HepG2 (cell line): ENCODE results near the gene CCBE1. TPM values are rescaled to one million over a fixed set of nuclear protein-coding genes. Genes with fewer than 3 reads are reported as not detected.

Experiments used
- ATAC-seq: fragments of 200-7000 bp; cut with Tn5 transposase; 3 replicates; pipeline ENCODE4 v1.9.1; 2020; ENCODE audit warnings: mild to moderate bottlenecking, moderate library complexity
- BruUV-seq: library from RNA; stranded (reverse); fragments of 400-500 nt; replicated peaks from 2 replicates; lab custom pipeline; 2021; lab: Mats Ljungman, UMichigan
- CTCF ChIA-PET: fragments of 300-600 bp; formaldehyde crosslinking; extraction: SDS; loops from one replicate; lab custom pipeline; 2021; ENCODE audit warnings: low total read pairs, inconsistent platforms, low intra/inter-chr PET ratio; lab: Yijun Ruan, JAX
- POLR2A ChIA-PET: fragments of 350-600 bp; sonication (Branson Sonifier 250); formaldehyde crosslinking; loops from one replicate; lab custom pipeline; 2020; ENCODE audit warnings: antibody characterized with exemption, inconsistent platforms; lab: Yijun Ruan, JAX
- DNase-seq: peaks from one replicate; pipeline ENCODE4 v3.0.0-alpha.2; 2015; ENCODE audit warnings: low spot score
- FAIRE-seq: peaks from 3 replicates; lab custom pipeline; 2011; peaks lifted over from hg19 to GRCh38; lab: Jason Lieb, UNC
- H2AFZ ChIP-seq: one replicate; pipeline ENCODE4 v1.6.1; 2011; ENCODE audit warnings: low read length, inconsistent platforms
- H3K27ac ChIP-seq: fragments of 300-600 bp; 3 replicates; pipeline ENCODE4 v1.8.0; 2011; ENCODE audit warnings: mixed run types, mild to moderate bottlenecking, mixed read lengths, low read length, inconsistent platforms; ENCODE audit not compliant: insufficient read depth; ENCODE audit errors: extremely low read length
- H3K27me3 ChIP-seq, 2 experiments: fragments of 200-600 bp in 1 of 2; 2 replicates in 1 of 2; 3 replicates in 1 of 2; pipeline versions ENCODE4 v1.6.0 to v1.8.0; 2011; ENCODE audit warnings: low read length in 2 of 2, mild to moderate bottlenecking in 2 of 2, moderate library complexity in 2 of 2, inconsistent platforms in 1 of 2; ENCODE audit not compliant: insufficient read depth in 2 of 2, control insufficient read depth in 1 of 2
- H3K36me3 ChIP-seq, 2 experiments: fragments of 200-600 bp in 1 of 2; replicated peaks in 1 of 2; 2 replicates in 1 of 2; 3 replicates in 1 of 2; pipeline versions ENCODE4 v1.5.1 to v1.8.0; 2011; ENCODE audit warnings: low read length in 2 of 2, inconsistent platforms in 1 of 2; ENCODE audit not compliant: insufficient read depth in 2 of 2, control insufficient read depth in 1 of 2
- H3K4me1 ChIP-seq: 2 replicates; pipeline ENCODE4 v1.5.1; 2012; ENCODE audit warnings: low read length, inconsistent platforms; ENCODE audit not compliant: insufficient read depth
- H3K4me2 ChIP-seq: 2 replicates; pipeline ENCODE4 v1.6.0; 2011; ENCODE audit warnings: low read depth, low read length, inconsistent platforms
- H3K4me3 ChIP-seq, 3 experiments: fragments of 200-600 bp in 1 of 3; sonication (generic), shearing (Covaris generic) in 1 of 3; replicated peaks in 1 of 3; 2 replicates each; pipeline ENCODE4 v1.5.1; 2011 to 2016; ENCODE audit warnings: low read length in 3 of 3, inconsistent platforms in 2 of 3, low read depth in 2 of 3, mild to moderate bottlenecking in 2 of 3, control low read depth in 1 of 3, mixed read lengths in 1 of 3; ENCODE audit not compliant: insufficient read depth in 1 of 3
- H3K79me2 ChIP-seq: one replicate; pipeline ENCODE4 v1.6.1; 2011; ENCODE audit warnings: low read length, inconsistent platforms; ENCODE audit not compliant: insufficient read depth
- H3K9ac ChIP-seq: 2 replicates; pipeline ENCODE4 v1.6.0; 2011; ENCODE audit warnings: mild to moderate bottlenecking, low read depth, low read length, inconsistent platforms; ENCODE audit not compliant: insufficient read depth
- H3K9me3 ChIP-seq: 2 replicates; pipeline ENCODE4 v1.5.1; 2012; ENCODE audit warnings: mild to moderate bottlenecking, low read length
- H4K20me1 ChIP-seq: 2 replicates; pipeline ENCODE4 v1.6.0; 2011; ENCODE audit warnings: inconsistent platforms, mild to moderate bottlenecking, low read length, moderate library complexity; ENCODE audit not compliant: insufficient read depth
- ESRRA ChIP-seq: sonication (generic); formaldehyde crosslinking; IDR thresholded peaks from 2 replicates; pipeline ENCODE4 v1.5.1; 2020; ENCODE audit warnings: mild to moderate bottlenecking, low read depth, missing genetic modification reagents
- MAF1 ChIP-seq: sonication (generic); formaldehyde crosslinking; IDR thresholded peaks from 2 replicates; pipeline ENCODE4 v1.5.0; 2020; ENCODE audit warnings: missing genetic modification reagents, borderline replicate concordance
- MED13 ChIP-seq: sonication (generic); formaldehyde crosslinking; IDR thresholded peaks from 2 replicates; pipeline ENCODE4 v1.5.0; 2020; ENCODE audit warnings: missing genetic modification reagents
- RARA ChIP-seq: IDR thresholded peaks from 2 replicates; pipeline ENCODE4 v1.6.1; 2016; ENCODE audit warnings: missing genetic modification reagents, missing compliant biosample characterization
- RFXAP ChIP-seq: sonication (generic); formaldehyde crosslinking; IDR thresholded peaks from 2 replicates; pipeline ENCODE4 v1.4.0; 2020; ENCODE audit warnings: missing genetic modification reagents, borderline replicate concordance
- SIX4 ChIP-seq: sonication (generic); formaldehyde crosslinking; IDR thresholded peaks from 2 replicates; pipeline ENCODE4 v1.4.0; 2020; ENCODE audit warnings: missing genetic modification reagents
- SOX5 ChIP-seq: IDR thresholded peaks from 2 replicates; pipeline ENCODE4 v1.6.1; 2016; ENCODE audit warnings: borderline replicate concordance
- ZFAT ChIP-seq: sonication (generic); formaldehyde crosslinking; conservative IDR thresholded peaks from 2 replicates; pipeline ENCODE4 v1.8.1; 2023; ENCODE audit warnings: missing genetic modification reagents, inconsistent platforms
- ZIK1 ChIP-seq: sonication (generic); formaldehyde crosslinking; IDR thresholded peaks from 2 replicates; pipeline ENCODE4 v1.5.0; 2020; ENCODE audit warnings: mild to moderate bottlenecking, low read depth, missing genetic modification reagents, borderline replicate concordance
- ZNF12 ChIP-seq: sonication (generic); formaldehyde crosslinking; IDR thresholded peaks from 2 replicates; pipeline ENCODE4 v1.5.0; 2020; ENCODE audit warnings: missing genetic modification reagents
- ZNF3 ChIP-seq: IDR thresholded peaks from 2 replicates; pipeline ENCODE4 v1.7.0; 2017; ENCODE audit warnings: inconsistent platforms
- ZNF556 ChIP-seq: sonication (generic); formaldehyde crosslinking; IDR thresholded peaks from 2 replicates; pipeline ENCODE4 v1.4.0; 2020; ENCODE audit warnings: mild to moderate bottlenecking, missing genetic modification reagents, borderline replicate concordance
- ZSCAN31 ChIP-seq: sonication (generic); formaldehyde crosslinking; IDR thresholded peaks from 2 replicates; pipeline ENCODE4 v1.5.0; 2020; ENCODE audit warnings: low read depth, mild to moderate bottlenecking, missing genetic modification reagents
- WGBS: methylation state at CpG from one replicate; pipeline ENCODE4 v1.1.6; 2017; ENCODE audit warnings: low lambda C conversion rate; 5-methylcytosine and 5-hydroxymethylcytosine counted together
- in situ Hi-C: cut with HindIII; loops from 2 replicates; pipeline ENCODE4 v1.10.0; 2017; ENCODE audit warnings: low pct_unique_long_range_greater_than_20kb; ENCODE audit not compliant: extremely low pct_ligation_motif_present
- intact Hi-C: fragments of 100-400 bp; cut with micrococcal nuclease; formaldehyde crosslinking; loops from one replicate; pipeline ENCODE4 v1.10.0; 2022; ENCODE audit not compliant: unreplicated experiment
- polyA plus RNA-seq, 8 experiments: library from polyadenylated mRNA; depleted of rRNA in 3 of 8; stranded (reverse) in 7 of 8; unstranded in 1 of 8; fragments of >200 nt; fragmentation: Illumina TruSeq in 4 of 8; extraction: Trizol in 4 of 8; gene quantifications; 2 replicates each; pipeline versions ENCODE4 v1.2.1 to v1.2.3, GENCODE V29; 2011 to 2016; ENCODE audit warnings: low read depth in 4 of 8, missing spikeins in 1 of 8, mixed read lengths in 1 of 8; ENCODE audit not compliant: insufficient read depth in 1 of 8
- total RNA-seq, 5 experiments: library from RNA; depleted of rRNA; stranded (reverse); fragments of >200 nt; fragmentation: Illumina TruSeq; extraction: Trizol; gene quantifications; 2 replicates each; pipeline ENCODE4 v1.2.3, GENCODE V29; 2016; ENCODE audit warnings: low read depth in 1 of 5
- TF ChIP-seq, protein P1 (sequence below): sonication (generic); formaldehyde crosslinking; IDR thresholded peaks from 2 replicates; pipeline ENCODE4 v1.4.0; 2020; ENCODE audit warnings: missing genetic modification reagents, borderline replicate concordance
- TF ChIP-seq, protein P2 (sequence below): sonication (generic); formaldehyde crosslinking; IDR thresholded peaks from 2 replicates; pipeline ENCODE4 v1.5.0; 2020; ENCODE audit warnings: missing genetic modification reagents, mild to moderate bottlenecking, borderline replicate concordance
- TF ChIP-seq, protein P3 (sequence below), 2 experiments: sonication (generic) in 1 of 2; formaldehyde crosslinking in 1 of 2; IDR thresholded peaks; 2 replicates each; pipeline versions ENCODE4 v1.5.1 to v1.6.1; 2011 to 2020; ENCODE audit warnings: borderline replicate concordance in 1 of 2, low read depth in 1 of 2, low read length in 1 of 2, mild to moderate bottlenecking in 1 of 2, missing genetic modification reagents in 1 of 2, moderate library complexity in 1 of 2
- TF ChIP-seq, protein P4 (sequence below): sonication (generic); formaldehyde crosslinking; IDR thresholded peaks from 2 replicates; pipeline ENCODE4 v1.8.0; 2022; ENCODE audit warnings: missing genetic modification reagents, mild to moderate bottlenecking, moderate library complexity, borderline replicate concordance

Gene CCBE1
- total and polyA plus RNA-seq, 2 of the 13 experiments (the other 11 are each of a cell fraction or from before 2014, with no cell fraction given): not detected

DNA sequence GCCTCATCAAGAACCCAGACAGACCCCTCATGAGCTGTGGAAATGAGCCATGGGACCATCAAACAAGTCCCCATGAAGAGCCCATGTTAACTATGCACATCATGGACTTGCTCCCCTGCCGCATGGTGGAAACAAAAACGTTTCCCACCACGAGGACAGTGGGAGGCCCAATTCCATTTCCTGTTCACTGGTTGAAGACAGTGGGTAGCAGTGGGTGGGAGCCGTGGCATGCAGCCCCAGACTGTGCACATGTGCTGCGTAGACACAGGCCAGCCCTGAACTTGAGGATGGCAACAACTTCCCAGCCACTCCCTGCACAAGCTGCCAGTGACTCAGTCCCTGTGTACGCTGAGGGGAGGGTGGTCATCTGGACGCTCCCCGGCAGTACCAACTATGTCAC is 229.7 kb downstream of the CCBE1 start:
- no TSS peak for BruUV-seq
- Histone ChIP-seq H3K4me1 (no peaks in the 10 kb centered on the region), H3K36me3 (no peaks in the 10 kb centered on the region), H3K27me3 (peaks cover 4 to 22% of the 10 kb centered on the region in 2 experiments; a peak in 2 of 5 replicates), H3K4me2 (no peak overlapping the region), H3K4me3 (no peak overlapping the region), H2AFZ (no peak overlapping the region), H3K79me2 (no peaks in the 10 kb centered on the region), H3K27ac (no peak overlapping the region), H3K9me3 (no peaks in the 10 kb centered on the region), H3K9ac (no peak overlapping the region), H4K20me1 (no peaks in the 10 kb centered on the region)
- ATAC-seq (no peak), DNase-seq (no peak), FAIRE-seq (no peak)
- POLR2A ChIA-PET: no interaction called here
- WGBS: 0% methylated on average over 1 of the region's 8 CpGs
- intact Hi-C loops: no loop called here
- TF ChIP-seq, protein P1, sequence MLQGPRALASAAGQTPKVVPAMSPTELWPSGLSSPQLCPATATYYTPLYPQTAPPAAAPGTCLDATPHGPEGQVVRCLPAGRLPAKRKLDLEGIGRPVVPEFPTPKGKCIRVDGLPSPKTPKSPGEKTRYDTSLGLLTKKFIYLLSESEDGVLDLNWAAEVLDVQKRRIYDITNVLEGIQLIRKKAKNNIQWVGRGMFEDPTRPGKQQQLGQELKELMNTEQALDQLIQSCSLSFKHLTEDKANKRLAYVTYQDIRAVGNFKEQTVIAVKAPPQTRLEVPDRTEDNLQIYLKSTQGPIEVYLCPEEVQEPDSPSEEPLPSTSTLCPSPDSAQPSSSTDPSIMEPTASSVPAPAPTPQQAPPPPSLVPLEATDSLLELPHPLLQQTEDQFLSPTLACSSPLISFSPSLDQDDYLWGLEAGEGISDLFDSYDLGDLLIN (CRISPR knock-in tag): no peak
- TF ChIP-seq ESRRA (CRISPR knock-in tag) (no peak), ZNF3 (no peak), RARA (no peak), ZIK1 (CRISPR knock-in tag) (no peak), MAF1 (CRISPR knock-in tag) (no peak), SIX4 (CRISPR knock-in tag) (no peak), ZNF12 (CRISPR knock-in tag) (no peak), ZNF556 (no peak), ZSCAN31 (CRISPR knock-in tag) (no peak), ZFAT (no peak), SOX5 (CRISPR knock-in tag) (no peak), MED13 (CRISPR knock-in tag) (no peak), RFXAP (CRISPR knock-in tag) (no peak)
- TF ChIP-seq, protein P2, sequence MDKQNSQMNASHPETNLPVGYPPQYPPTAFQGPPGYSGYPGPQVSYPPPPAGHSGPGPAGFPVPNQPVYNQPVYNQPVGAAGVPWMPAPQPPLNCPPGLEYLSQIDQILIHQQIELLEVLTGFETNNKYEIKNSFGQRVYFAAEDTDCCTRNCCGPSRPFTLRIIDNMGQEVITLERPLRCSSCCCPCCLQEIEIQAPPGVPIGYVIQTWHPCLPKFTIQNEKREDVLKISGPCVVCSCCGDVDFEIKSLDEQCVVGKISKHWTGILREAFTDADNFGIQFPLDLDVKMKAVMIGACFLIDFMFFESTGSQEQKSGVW (CRISPR knock-in tag): no peak
- TF ChIP-seq, protein P3, sequence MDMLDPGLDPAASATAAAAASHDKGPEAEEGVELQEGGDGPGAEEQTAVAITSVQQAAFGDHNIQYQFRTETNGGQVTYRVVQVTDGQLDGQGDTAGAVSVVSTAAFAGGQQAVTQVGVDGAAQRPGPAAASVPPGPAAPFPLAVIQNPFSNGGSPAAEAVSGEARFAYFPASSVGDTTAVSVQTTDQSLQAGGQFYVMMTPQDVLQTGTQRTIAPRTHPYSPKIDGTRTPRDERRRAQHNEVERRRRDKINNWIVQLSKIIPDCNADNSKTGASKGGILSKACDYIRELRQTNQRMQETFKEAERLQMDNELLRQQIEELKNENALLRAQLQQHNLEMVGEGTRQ (IDR thresholded peaks at IDR 0.05; ENCODE audit: low read depth, low read length): no peak
- TF ChIP-seq, protein P3 (CRISPR knock-in tag; IDR thresholded peaks at IDR 0.05; ENCODE audit: borderline replicate concordance): no peak
- TF ChIP-seq, protein P4, sequence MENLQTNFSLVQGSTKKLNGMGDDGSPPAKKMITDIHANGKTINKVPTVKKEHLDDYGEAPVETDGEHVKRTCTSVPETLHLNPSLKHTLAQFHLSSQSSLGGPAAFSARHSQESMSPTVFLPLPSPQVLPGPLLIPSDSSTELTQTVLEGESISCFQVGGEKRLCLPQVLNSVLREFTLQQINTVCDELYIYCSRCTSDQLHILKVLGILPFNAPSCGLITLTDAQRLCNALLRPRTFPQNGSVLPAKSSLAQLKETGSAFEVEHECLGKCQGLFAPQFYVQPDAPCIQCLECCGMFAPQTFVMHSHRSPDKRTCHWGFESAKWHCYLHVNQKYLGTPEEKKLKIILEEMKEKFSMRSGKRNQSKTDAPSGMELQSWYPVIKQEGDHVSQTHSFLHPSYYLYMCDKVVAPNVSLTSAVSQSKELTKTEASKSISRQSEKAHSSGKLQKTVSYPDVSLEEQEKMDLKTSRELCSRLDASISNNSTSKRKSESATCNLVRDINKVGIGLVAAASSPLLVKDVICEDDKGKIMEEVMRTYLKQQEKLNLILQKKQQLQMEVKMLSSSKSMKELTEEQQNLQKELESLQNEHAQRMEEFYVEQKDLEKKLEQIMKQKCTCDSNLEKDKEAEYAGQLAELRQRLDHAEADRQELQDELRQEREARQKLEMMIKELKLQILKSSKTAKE: no peak
- in situ Hi-C loops: loop anchor here (25.0 kb wide), 1 partner anchor 170 kb away; no protein-coding TSS in a partner anchor
- CTCF ChIA-PET: no interaction called here
